ENCODE results near the gene EPHB2. TPM values are rescaled to one million over a fixed set of nuclear protein-coding genes. Genes with fewer than 3 reads are reported as not detected.

Gene EPHB2
- total and polyA plus RNA-seq, 2 of the 8 experiments (the other 6 are each of a cell fraction or from before 2014, with no cell fraction given), result 15.8 to 17.2 TPM

GRCh38 chr1:22884806-22885530, 174.3 kb downstream of the EPHB2 start:
- Histone ChIP-seq H3K18ac (ENCODE audit: extremely low read depth, low read length) (no peak overlapping the region), H4K5ac (ENCODE audit: insufficient read length, low read depth, low read length) (no peak overlapping the region), H3K9ac (replicated peaks in 1 of 4; ENCODE audit: extremely low read depth in 1 of 4, low read depth in 3 of 4, low read length in 3 of 4) (no peak overlapping the region), H3K23me2 (ENCODE audit: low read depth, low read length) (no peaks in the 10 kb centered on the region), H3K4me3 (ENCODE audit: extremely low read depth in 1 of 4, insufficient read depth in 2 of 4, low read depth in 3 of 4, low read length in 4 of 4) (no peak overlapping the region), H2AK5ac (ENCODE audit: low read depth, low read length) (no peak overlapping the region), H3K4me1 (replicated peaks in 1 of 4; ENCODE audit: control insufficient read depth in 3 of 4, insufficient read depth in 4 of 4, low read length in 3 of 4) (no peaks in the 10 kb centered on the region), H2BK15ac (ENCODE audit: low read length) (no peak overlapping the region), H3K56ac (replicated peaks; ENCODE audit: insufficient read length, low read depth, low read length) (no peak overlapping the region), H3K9me3 (ENCODE audit: insufficient read depth in 2 of 2, low read depth in 1 of 2, low read length in 1 of 2) (no peaks in the 10 kb centered on the region), H4K91ac (replicated peaks; ENCODE audit: insufficient read length, low read length) (no peak overlapping the region), H3K36me3 (ENCODE audit: control insufficient read depth in 2 of 4, insufficient read depth in 4 of 4, low read length in 3 of 4) (no peaks in the 10 kb centered on the region), H4K20me1 (replicated peaks in 1 of 2; ENCODE audit: control insufficient read depth in 1 of 2, insufficient read depth in 2 of 2, low read length in 2 of 2) (no peaks in the 10 kb centered on the region), H3K27ac (ENCODE audit: low read depth, low read length) (no peak overlapping the region), H2BK5ac (ENCODE audit: low read depth, low read length) (no peak overlapping the region), H4K8ac (ENCODE audit: extremely low read depth, insufficient read depth, low read length) (no peak overlapping the region; the same call in 1 of the 2 replicates), H2BK20ac (ENCODE audit: low read length) (no peak overlapping the region), H3K4me2 (ENCODE audit: insufficient read depth in 1 of 2, low read depth in 2 of 2, low read length in 2 of 2) (no peak overlapping the region), H3K79me1 (ENCODE audit: low read depth, low read length) (no peaks in the 10 kb centered on the region), H3K23ac (ENCODE audit: insufficient read length) (no peak overlapping the region), H2AFZ (ENCODE audit: low read length) (no peak overlapping the region), H2BK120ac (replicated peaks; ENCODE audit: low read depth, low read length) (no peak overlapping the region), H3K27me3 (replicated peaks in 1 of 4; ENCODE audit: control insufficient read depth in 3 of 4, extremely low read depth in 1 of 4, insufficient read depth in 3 of 4, low read length in 3 of 4) (no peaks in the 10 kb centered on the region), H3K79me2 (ENCODE audit: control insufficient read depth in 1 of 2, insufficient read depth in 2 of 2, low read length in 2 of 2) (no peaks in the 10 kb centered on the region), H3K4ac (replicated peaks; ENCODE audit: insufficient read length, low read depth, low read length) (no peak overlapping the region), H3K14ac (ENCODE audit: insufficient read length) (no peak overlapping the region), H2BK12ac (ENCODE audit: low read depth, low read length) (no peak overlapping the region)
- ChIA-PET POLR2A (ENCODE audit: partially characterized antibody) (no interaction called here), CTCF (ENCODE audit: partially characterized antibody) (interaction anchor here (0.6 to 1.5 kb wide), 5 partner anchors 23 to 180 kb away, joined by 3 to 4 read pairs (median 3); no protein-coding TSS in a partner anchor)
- 91% methylated on average over 14 of the region's 16 CpGs; no CpG with 5 or more reads in 1 of the 2 experiments for WGBS, 2 experiments (ENCODE audit: extremely low coverage in 1 of 2, insufficient coverage in 1 of 2, insufficient read length in 1 of 2, insufficient replicate concordance in 2 of 2, low coverage in 1 of 2, low lambda C conversion rate in 2 of 2, missing lambda C conversion rate in 1 of 2)
- FAIRE-seq (no peak), DNase-seq (ENCODE audit: low read depth in 1 of 2, low spot score in 2 of 2) (no peak)
- TF ChIP-seq USF2 (IDR thresholded peaks at IDR 0.05; ENCODE audit: low read length) (no peak), BRCA1 (IDR thresholded peaks at IDR 0.05; ENCODE audit: low read depth, low read length) (no peak), EGR1 (IDR thresholded peaks at IDR 0.05; ENCODE audit: borderline replicate concordance, low read depth, low read length) (no peak), RAD21 (IDR thresholded peaks at IDR 0.05 in 1 of 2, conservative IDR thresholded peaks at IDR 0.05 in 1 of 2; ENCODE audit: low read depth in 2 of 2, low read length in 2 of 2) (no peak), JUND (IDR thresholded peaks at IDR 0.05; ENCODE audit: low read length) (no peak), ASH2L (IDR thresholded peaks at IDR 0.05; ENCODE audit: low read length) (no peak), POLR2A (IDR thresholded peaks at IDR 0.05; ENCODE audit: control extremely low read depth in 1 of 2, low read depth in 2 of 2, low read length in 2 of 2) (no peak), CHD1 (IDR thresholded peaks at IDR 0.05; ENCODE audit: low read depth, low read length) (no peak), SAP30 (IDR thresholded peaks at IDR 0.05; ENCODE audit: insufficient read depth, insufficient replicate concordance, low read length) (no peak)
